ENCODE data around the gene TSHZ2.

DNA sequence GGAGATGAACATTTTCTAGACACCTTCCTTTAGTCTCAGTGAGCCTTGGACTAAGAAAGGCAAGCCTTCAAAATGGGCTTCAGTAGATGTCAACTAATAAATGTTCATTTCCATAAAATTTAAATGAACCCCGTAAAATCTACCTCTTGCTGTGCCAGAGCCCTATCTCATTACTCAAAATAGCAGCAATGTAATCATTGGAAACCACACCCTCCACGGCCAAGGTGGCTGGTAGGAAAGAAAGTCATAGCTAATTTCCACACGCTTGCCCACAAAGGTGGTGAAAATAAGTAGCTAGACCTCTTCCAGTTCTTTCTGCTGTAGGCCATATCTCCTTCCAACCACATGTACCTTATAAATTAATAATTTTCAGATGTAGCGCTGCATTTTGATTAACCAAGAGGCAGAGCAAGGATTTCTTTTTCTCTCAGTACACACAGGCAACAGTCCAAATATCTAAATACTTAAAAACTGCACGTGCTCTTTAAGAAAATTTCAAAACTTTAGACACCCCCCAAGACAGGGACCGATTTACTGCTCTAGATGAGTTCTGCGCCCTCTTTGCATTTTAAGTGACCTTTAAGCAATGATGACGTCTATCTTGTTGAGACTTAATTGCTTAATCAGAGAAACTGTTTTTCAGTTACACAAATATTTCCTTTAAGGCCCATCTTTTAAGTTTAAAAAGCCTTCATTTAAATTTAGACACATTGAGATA lies 330.7 kb downstream of the TSHZ2 start:
- TF ChIP-seq CTCF (IDR thresholded peaks at IDR 0.05; ENCODE audit: poor library complexity, severe bottlenecking), result no peak
- TF ChIP-seq EZH2 (IDR thresholded peaks at IDR 0.05; ENCODE audit: borderline replicate concordance, insufficient read depth, low read length, poor library complexity, severe bottlenecking), result no peak
- TF ChIP-seq, protein P1, sequence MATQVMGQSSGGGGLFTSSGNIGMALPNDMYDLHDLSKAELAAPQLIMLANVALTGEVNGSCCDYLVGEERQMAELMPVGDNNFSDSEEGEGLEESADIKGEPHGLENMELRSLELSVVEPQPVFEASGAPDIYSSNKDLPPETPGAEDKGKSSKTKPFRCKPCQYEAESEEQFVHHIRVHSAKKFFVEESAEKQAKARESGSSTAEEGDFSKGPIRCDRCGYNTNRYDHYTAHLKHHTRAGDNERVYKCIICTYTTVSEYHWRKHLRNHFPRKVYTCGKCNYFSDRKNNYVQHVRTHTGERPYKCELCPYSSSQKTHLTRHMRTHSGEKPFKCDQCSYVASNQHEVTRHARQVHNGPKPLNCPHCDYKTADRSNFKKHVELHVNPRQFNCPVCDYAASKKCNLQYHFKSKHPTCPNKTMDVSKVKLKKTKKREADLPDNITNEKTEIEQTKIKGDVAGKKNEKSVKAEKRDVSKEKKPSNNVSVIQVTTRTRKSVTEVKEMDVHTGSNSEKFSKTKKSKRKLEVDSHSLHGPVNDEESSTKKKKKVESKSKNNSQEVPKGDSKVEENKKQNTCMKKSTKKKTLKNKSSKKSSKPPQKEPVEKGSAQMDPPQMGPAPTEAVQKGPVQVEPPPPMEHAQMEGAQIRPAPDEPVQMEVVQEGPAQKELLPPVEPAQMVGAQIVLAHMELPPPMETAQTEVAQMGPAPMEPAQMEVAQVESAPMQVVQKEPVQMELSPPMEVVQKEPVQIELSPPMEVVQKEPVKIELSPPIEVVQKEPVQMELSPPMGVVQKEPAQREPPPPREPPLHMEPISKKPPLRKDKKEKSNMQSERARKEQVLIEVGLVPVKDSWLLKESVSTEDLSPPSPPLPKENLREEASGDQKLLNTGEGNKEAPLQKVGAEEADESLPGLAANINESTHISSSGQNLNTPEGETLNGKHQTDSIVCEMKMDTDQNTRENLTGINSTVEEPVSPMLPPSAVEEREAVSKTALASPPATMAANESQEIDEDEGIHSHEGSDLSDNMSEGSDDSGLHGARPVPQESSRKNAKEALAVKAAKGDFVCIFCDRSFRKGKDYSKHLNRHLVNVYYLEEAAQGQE (IDR thresholded peaks at IDR 0.05; ENCODE audit: borderline replicate concordance), result no peak
- no peak for TF ChIP-seq TAF1 (IDR thresholded peaks at IDR 0.05; ENCODE audit: low read depth)
